Endodermal cell (in vitro differentiated cells): ENCODE measurements around the gene KCTD10. TPM values are rescaled to one million over a fixed set of nuclear protein-coding genes. Genes with fewer than 3 reads are reported as not detected.

ENCODE experiments used
- DNase-seq: peaks from one replicate; pipeline ENCODE4 v3.0.0-alpha.2; 2017
- H3K27ac ChIP-seq: 2 replicates; pipeline ENCODE4 v1.5.1; 2013; ENCODE audit warnings: mild to moderate bottlenecking, low read depth, low read length, moderate library complexity
- H3K27me3 ChIP-seq: 2 replicates; pipeline ENCODE4 v1.6.1; 2013; ENCODE audit warnings: mild to moderate bottlenecking, low read length, moderate library complexity; ENCODE audit not compliant: insufficient read depth, control insufficient read depth, poor library complexity, severe bottlenecking
- H3K36me3 ChIP-seq: 2 replicates; pipeline ENCODE4 v1.7.0; 2013; ENCODE audit warnings: mild to moderate bottlenecking, low read length, moderate library complexity; ENCODE audit not compliant: control insufficient read depth, insufficient read depth
- H3K4me1 ChIP-seq: one replicate; pipeline ENCODE4 v1.7.0; 2013; ENCODE audit warnings: low read length; ENCODE audit not compliant: control insufficient read depth, insufficient read depth
- H3K4me3 ChIP-seq: 2 replicates; pipeline ENCODE4 v1.5.1; 2013; ENCODE audit warnings: mild to moderate bottlenecking, low read length, moderate library complexity
- H3K9ac ChIP-seq: 2 replicates; pipeline ENCODE4 v1.6.1; 2013; ENCODE audit warnings: mild to moderate bottlenecking, low read length, moderate library complexity; ENCODE audit not compliant: poor library complexity, severe bottlenecking; ENCODE audit errors: extremely low read depth
- H3K9me3 ChIP-seq: 2 replicates; pipeline ENCODE4 v1.6.1; 2013; ENCODE audit warnings: mild to moderate bottlenecking, low read length, moderate library complexity; ENCODE audit not compliant: control insufficient read depth
- H3K27ac Mint-ChIP-seq: 2 replicates; pipeline ENCODE4 v1.8.0; 2020; ENCODE audit warnings: mixed read lengths
- H3K27me3 Mint-ChIP-seq: 2 replicates; pipeline ENCODE4 v1.8.0; 2021; ENCODE audit warnings: mild to moderate bottlenecking, mixed read lengths; ENCODE audit not compliant: insufficient read depth
- H3K36me3 Mint-ChIP-seq: 2 replicates; pipeline ENCODE4 v1.8.0; 2020; ENCODE audit warnings: low read depth, mixed read lengths
- H3K4me1 Mint-ChIP-seq: 2 replicates; pipeline ENCODE4 v1.8.0; 2020; ENCODE audit warnings: mixed read lengths
- H3K4me3 Mint-ChIP-seq: 2 replicates; pipeline ENCODE4 v1.8.0; 2020; ENCODE audit warnings: mild to moderate bottlenecking, moderate library complexity, mixed read lengths
- H3K9me3 Mint-ChIP-seq: 2 replicates; pipeline ENCODE4 v1.8.0; 2020; ENCODE audit warnings: mild to moderate bottlenecking, mixed read lengths
- CTCF ChIP-seq: fragments of 200-600 bp; sonication (generic); conservative IDR thresholded peaks from 2 replicates; pipeline ENCODE4 v1.5.0; 2021; ENCODE audit warnings: antibody characterized with exemption, mild to moderate bottlenecking
- WGBS, 2 experiments: methylation state at CpG; one replicate each; pipeline versions ENCODE4 v1.1.5 to v1.1.7; 2013; ENCODE audit warnings: missing lambda C conversion rate in 2 of 2, mixed read lengths in 1 of 2; ENCODE audit not compliant: insufficient coverage in 1 of 2, insufficient read length in 1 of 2; 5-methylcytosine and 5-hydroxymethylcytosine counted together
- total RNA-seq, 2 donors: library from RNA; stranded (reverse); fragmentation: NEBNext Ultra II Directional in 1 of 2; extraction: Animal tissue kit (Norgen Biotek cat#: 25700) in 1 of 2; gene quantifications; 2 replicates in 1 of 2; 3 replicates in 1 of 2; pipeline ENCODE4 v1.2.1, GENCODE V29; 2021

The KCTD10 gene
- total RNA-seq, 2 donors from 2014 or later, result 50.9 to 53.5 TPM

- no peak overlapping the region for H3K4me3 ChIP-seq
- H3K4me1 ChIP-seq, result no peaks in the 10 kb centered on the region
- no peak overlapping the region for H3K9ac ChIP-seq
- DNase-seq, result peak; percentile 14
- H3K9me3 Mint-ChIP-seq, result no peaks in the 10 kb centered on the region
- WGBS, 2 experiments, result 83 to 99% methylated on average over 3 to 9 of the region's 9 CpGs
- H3K9me3 ChIP-seq, result no peaks in the 10 kb centered on the region
- no peak overlapping the region for H3K27ac Mint-ChIP-seq
- no peak overlapping the region for H3K27ac ChIP-seq
- TF ChIP-seq CTCF, result no peak
- no peaks in the 10 kb centered on the region for H3K36me3 Mint-ChIP-seq
- H3K36me3 ChIP-seq, result no peaks in the 10 kb centered on the region
- no peak overlapping the region for H3K4me3 Mint-ChIP-seq
- no peaks in the 10 kb centered on the region for H3K4me1 Mint-ChIP-seq
- no peaks in the 10 kb centered on the region for H3K27me3 ChIP-seq
- peaks cover 2% of the 10 kb centered on the region for H3K27me3 Mint-ChIP-seq
These were observed 53.7 kb downstream of the KCTD10 start for GRCh38 chr12:109423392-109423791.

GRCh38 chr12:109422251-109422650, 54.8 kb downstream of the KCTD10 start:
- no peak overlapping the region for H3K27ac Mint-ChIP-seq
- no peaks in the 10 kb centered on the region for H3K4me1 Mint-ChIP-seq
- H3K9me3 Mint-ChIP-seq, result peaks cover 2% of the 10 kb centered on the region
- 81% methylated on average over 10 of the region's 10 CpGs for WGBS, 2 experiments
- H3K27me3 Mint-ChIP-seq, result peaks cover 2% of the 10 kb centered on the region
- H3K9me3 ChIP-seq, result no peaks in the 10 kb centered on the region
- no peak for TF ChIP-seq CTCF
- H3K36me3 ChIP-seq, result no peaks in the 10 kb centered on the region
- no peaks in the 10 kb centered on the region for H3K27me3 ChIP-seq
- H3K9ac ChIP-seq, result no peak overlapping the region
- no peak overlapping the region for H3K4me3 Mint-ChIP-seq
- no peak overlapping the region for H3K27ac ChIP-seq
- no peak overlapping the region for H3K4me3 ChIP-seq
- DNase-seq, result peak; percentile 59
- no peaks in the 10 kb centered on the region for H3K36me3 Mint-ChIP-seq
- no peaks in the 10 kb centered on the region for H3K4me1 ChIP-seq

GRCh38 chr12:109421355-109422087, 55.6 kb downstream of the KCTD10 start:
- no peak overlapping the region for H3K4me3 ChIP-seq
- 72 to 89% methylated on average over 7 to 8 of the region's 8 CpGs for WGBS, 2 experiments
- peaks cover 2% of the 10 kb centered on the region for H3K9me3 Mint-ChIP-seq
- no peaks in the 10 kb centered on the region for H3K36me3 ChIP-seq
- no peaks in the 10 kb centered on the region for H3K36me3 Mint-ChIP-seq
- no peaks in the 10 kb centered on the region for H3K9me3 ChIP-seq
- H3K27ac Mint-ChIP-seq, result no peak overlapping the region
- H3K27ac ChIP-seq, result no peak overlapping the region
- H3K27me3 Mint-ChIP-seq, result peaks cover 2% of the 10 kb centered on the region
- no peaks in the 10 kb centered on the region for H3K27me3 ChIP-seq
- no peak for TF ChIP-seq CTCF
- H3K4me1 ChIP-seq, result no peaks in the 10 kb centered on the region
- no peaks in the 10 kb centered on the region for H3K4me1 Mint-ChIP-seq
- DNase-seq, result no peak
- H3K9ac ChIP-seq, result no peak overlapping the region
- H3K4me3 Mint-ChIP-seq, result no peak overlapping the region
